Prostate gland (tissue), 2 donors: ENCODE results near the gene CFDP1.

ENCODE experiments used
- POLR2A ChIP-seq: fragments of 450-650 bp; IDR thresholded peaks from one replicate; pipeline ENCODE4 v1.6.1; 2016; ENCODE audit warnings: antibody characterized with exemption, mild to moderate bottlenecking
- TF ChIP-seq, protein P1 (sequence below), 4 experiments: fragments of 200-600 bp in 2 of 4; fragments of 450-650 bp in 2 of 4; sonication (generic) in 2 of 4; IDR thresholded peaks; 1 replicate in 3 of 4; 2 replicates in 1 of 4; pipeline ENCODE4 v1.5.1; 2016 to 2019; ENCODE audit warnings: antibody characterized with exemption in 4 of 4, mild to moderate bottlenecking in 2 of 4, moderate library complexity in 2 of 4

DNA sequence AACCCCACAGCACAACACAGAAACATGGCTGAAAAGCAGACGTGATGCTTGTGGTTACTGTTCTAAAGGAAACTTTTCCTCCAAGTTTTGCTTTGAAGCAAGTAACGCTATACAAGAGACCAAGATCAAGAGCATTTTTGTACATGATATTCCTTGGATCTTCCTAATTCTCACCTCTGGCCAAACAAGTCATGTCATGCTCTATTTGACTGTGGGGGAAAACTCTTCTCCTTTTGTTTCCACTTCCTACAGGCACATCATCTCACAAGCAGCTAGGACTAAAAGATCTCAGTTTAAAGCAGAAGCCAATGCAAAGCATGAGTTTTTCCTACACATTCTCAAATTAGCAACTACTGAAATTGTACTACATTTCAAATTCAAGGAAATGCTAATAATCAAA, 50.7 kb downstream of the CFDP1 start:
- no peak for TF ChIP-seq POLR2A
- TF ChIP-seq, protein P1, sequence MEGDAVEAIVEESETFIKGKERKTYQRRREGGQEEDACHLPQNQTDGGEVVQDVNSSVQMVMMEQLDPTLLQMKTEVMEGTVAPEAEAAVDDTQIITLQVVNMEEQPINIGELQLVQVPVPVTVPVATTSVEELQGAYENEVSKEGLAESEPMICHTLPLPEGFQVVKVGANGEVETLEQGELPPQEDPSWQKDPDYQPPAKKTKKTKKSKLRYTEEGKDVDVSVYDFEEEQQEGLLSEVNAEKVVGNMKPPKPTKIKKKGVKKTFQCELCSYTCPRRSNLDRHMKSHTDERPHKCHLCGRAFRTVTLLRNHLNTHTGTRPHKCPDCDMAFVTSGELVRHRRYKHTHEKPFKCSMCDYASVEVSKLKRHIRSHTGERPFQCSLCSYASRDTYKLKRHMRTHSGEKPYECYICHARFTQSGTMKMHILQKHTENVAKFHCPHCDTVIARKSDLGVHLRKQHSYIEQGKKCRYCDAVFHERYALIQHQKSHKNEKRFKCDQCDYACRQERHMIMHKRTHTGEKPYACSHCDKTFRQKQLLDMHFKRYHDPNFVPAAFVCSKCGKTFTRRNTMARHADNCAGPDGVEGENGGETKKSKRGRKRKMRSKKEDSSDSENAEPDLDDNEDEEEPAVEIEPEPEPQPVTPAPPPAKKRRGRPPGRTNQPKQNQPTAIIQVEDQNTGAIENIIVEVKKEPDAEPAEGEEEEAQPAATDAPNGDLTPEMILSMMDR (IDR thresholded peaks at IDR 0.05), result no peak
